K562 (cell line): Measurements from ENCODE around the gene FCRL6. TPM values are rescaled to one million over a fixed set of nuclear protein-coding genes. Genes with fewer than 3 reads are reported as not detected.

Source experiments
- ATAC-seq: fragments of 200-7000 bp; cut with Tn5 transposase; 3 replicates; pipeline ENCODE4 v1.9.1; 2020; ENCODE audit warnings: moderate library complexity
- Bru-seq: library from RNA; stranded (reverse); fragments of 400-500 nt; gene quantifications from one replicate; lab custom pipeline; 2021; lab: Mats Ljungman, UMichigan
- BruChase-seq, 2 experiments: library from RNA; stranded (reverse); fragments of 400-500 nt; gene quantifications; one replicate each; lab custom pipeline; 2021; lab: Mats Ljungman, UMichigan
- BruUV-seq: library from RNA; stranded (reverse); fragments of 400-500 nt; replicated peaks from 2 replicates; lab custom pipeline; 2021; lab: Mats Ljungman, UMichigan
- CTCF ChIA-PET: fragments of 300-600 bp; formaldehyde crosslinking; extraction: SDS; loops from one replicate; lab custom pipeline; 2021; ENCODE audit warnings: low intra/inter-chr PET ratio; lab: Yijun Ruan, JAX
- POLR2A ChIA-PET: fragments of 300-600, 350-650 bp; sonication (Branson Sonifier 250); formaldehyde crosslinking; extraction: SDS; loops from one replicate; lab custom pipeline; 2021; ENCODE audit warnings: antibody characterized with exemption, inconsistent platforms; lab: Yijun Ruan, JAX
- DNase-seq, 4 experiments: peaks; one replicate each; pipeline versions ENCODE4 v3.0.0 to v3.0.0-alpha.2; 2011 to 2018; ENCODE audit warnings: low spot score in 3 of 4, mixed read lengths in 3 of 4; ENCODE audit errors: extremely low read depth in 1 of 4
- FAIRE-seq: peaks from 2 replicates; lab custom pipeline; 2011; peaks lifted over from hg19 to GRCh38; lab: Jason Lieb, UNC
- H2AFZ ChIP-seq: 2 replicates; pipeline ENCODE4 v1.6.0; 2011; ENCODE audit warnings: low read depth, low read length, control low read depth, inconsistent platforms
- H3K27ac ChIP-seq: fragments of 200-600 bp; 3 replicates; pipeline ENCODE4 v1.8.0; 2011; ENCODE audit warnings: low read depth, mild to moderate bottlenecking, control low read depth, inconsistent platforms, low read length, moderate library complexity, mixed read lengths; ENCODE audit errors: extremely low read depth
- H3K27me3 ChIP-seq, 2 experiments: fragments of 300-600 bp in 1 of 2; 2 replicates in 1 of 2; 3 replicates in 1 of 2; pipeline versions ENCODE4 v1.6.0 to v1.8.0; 2011; ENCODE audit warnings: inconsistent platforms in 2 of 2, low read length in 2 of 2, mild to moderate bottlenecking in 1 of 2, mixed read lengths in 1 of 2, moderate library complexity in 1 of 2; ENCODE audit not compliant: control insufficient read depth in 2 of 2, insufficient read depth in 2 of 2
- H3K36me3 ChIP-seq: fragments of 300-600 bp; 3 replicates; pipeline ENCODE4 v1.8.0; 2011; ENCODE audit warnings: mild to moderate bottlenecking, low read length, inconsistent platforms; ENCODE audit not compliant: control insufficient read depth, insufficient read depth
- H3K4me1 ChIP-seq, 2 experiments: fragments of 200-600 bp in 1 of 2; replicated peaks in 1 of 2; 2 replicates in 1 of 2; 3 replicates in 1 of 2; pipeline versions ENCODE4 v1.5.1 to v1.8.0; 2011; ENCODE audit warnings: inconsistent platforms in 2 of 2, low read length in 2 of 2, mild to moderate bottlenecking in 1 of 2, mixed read lengths in 1 of 2, moderate library complexity in 1 of 2; ENCODE audit not compliant: control insufficient read depth in 2 of 2, insufficient read depth in 2 of 2
- H3K4me2 ChIP-seq: 2 replicates; pipeline ENCODE4 v1.6.1; 2011; ENCODE audit warnings: low read length, control low read depth, inconsistent platforms, mixed read lengths; ENCODE audit not compliant: insufficient read depth
- H3K4me3 ChIP-seq: fragments of 200-600 bp; sonication (generic), shearing (Covaris generic); 2 replicates; pipeline ENCODE4 v1.5.1; 2016; ENCODE audit warnings: control low read depth, inconsistent platforms
- H3K79me2 ChIP-seq: fragments of 200-600 bp; 3 replicates; pipeline ENCODE4 v1.8.0; 2011; ENCODE audit warnings: low read length, inconsistent platforms; ENCODE audit not compliant: control insufficient read depth, insufficient read depth
- H3K9ac ChIP-seq, 2 experiments: 2 replicates each; pipeline versions ENCODE4 v1.6.0 to v1.6.1; 2011; ENCODE audit warnings: low read depth in 2 of 2, low read length in 2 of 2, control low read depth in 1 of 2, inconsistent platforms in 1 of 2, mild to moderate bottlenecking in 1 of 2, mixed read lengths in 1 of 2; ENCODE audit not compliant: insufficient read depth in 1 of 2
- H3K9me1 ChIP-seq: one replicate; pipeline ENCODE4 v1.6.0; 2011; ENCODE audit warnings: inconsistent platforms, mild to moderate bottlenecking, low read length, moderate library complexity; ENCODE audit not compliant: control insufficient read depth, insufficient read depth
- H3K9me3 ChIP-seq: replicated peaks from 2 replicates; pipeline ENCODE4 v1.5.1; 2011; ENCODE audit warnings: low read depth, low read length, inconsistent platforms; ENCODE audit not compliant: control insufficient read depth, insufficient read depth
- H4K20me1 ChIP-seq: replicated peaks from 2 replicates; pipeline ENCODE4 v1.6.1; 2011; ENCODE audit warnings: low read length, inconsistent platforms, mixed read lengths; ENCODE audit not compliant: control insufficient read depth, insufficient read depth
- BRCA1 ChIP-seq, 2 experiments: fragments of 450-650 bp in 1 of 2; sonication (generic) in 1 of 2; formaldehyde crosslinking in 1 of 2; IDR thresholded peaks; 2 replicates each; pipeline versions ENCODE4 v1.5.0 to v1.6.1; 2017 to 2020; ENCODE audit warnings: mild to moderate bottlenecking in 1 of 2, missing genetic modification reagents in 1 of 2
- DDX20 ChIP-seq: fragments of 450-650 bp; IDR thresholded peaks from 2 replicates; pipeline ENCODE4 v1.6.1; 2016; ENCODE audit warnings: missing genetic modification characterization, low read depth, mild to moderate bottlenecking, missing compliant biosample characterization, moderate library complexity
- GTF2A2 ChIP-seq: IDR thresholded peaks from 2 replicates; pipeline ENCODE4 v1.6.1; 2016; ENCODE audit warnings: mild to moderate bottlenecking, missing genetic modification characterization, missing compliant biosample characterization
- HDAC6 ChIP-seq: IDR thresholded peaks from 2 replicates; pipeline ENCODE4 v1.6.1; 2012; ENCODE audit warnings: low read depth, mild to moderate bottlenecking, control low read depth, inconsistent platforms, low read length, moderate library complexity
- HOMEZ ChIP-seq: fragments of 250-450 bp; sonication (Bioruptor Pico); IDR thresholded peaks from 2 replicates; pipeline ENCODE4 v1.4.0; 2020; ENCODE audit warnings: mild to moderate bottlenecking, moderate library complexity
- IRF1 ChIP-seq: sonication (generic); formaldehyde crosslinking; IDR thresholded peaks from 2 replicates; pipeline ENCODE4 v1.8.0; 2022; ENCODE audit warnings: missing genetic modification reagents, mild to moderate bottlenecking, borderline replicate concordance
- MIER1 ChIP-seq: fragments of 450-650 bp; IDR thresholded peaks from 2 replicates; pipeline ENCODE4 v1.6.1; 2016; ENCODE audit warnings: antibody characterized with exemption, mild to moderate bottlenecking, low read depth
- RAD51 ChIP-seq: fragments of 450-650 bp; IDR thresholded peaks from 2 replicates; pipeline ENCODE4 v1.7.1; 2016; ENCODE audit warnings: low read depth, mild to moderate bottlenecking, borderline replicate concordance
- SLC30A9 ChIP-seq: fragments of 250-450 bp; sonication (Bioruptor Pico); IDR thresholded peaks from 2 replicates; pipeline ENCODE4 v1.8.0; 2022; ENCODE audit warnings: mild to moderate bottlenecking, moderate library complexity
- TCF3 ChIP-seq: sonication (generic); formaldehyde crosslinking; IDR thresholded peaks from 2 replicates; pipeline ENCODE4 v1.4.0; 2020; ENCODE audit warnings: mild to moderate bottlenecking, missing genetic modification reagents
- ZFP30 ChIP-seq: fragments of 250-450 bp; sonication (Bioruptor Pico); IDR thresholded peaks from 2 replicates; pipeline ENCODE4 v1.8.0; 2022; ENCODE audit warnings: moderate library complexity, mild to moderate bottlenecking, inconsistent platforms, borderline replicate concordance
- ZNF395 ChIP-seq: fragments of 200-800 bp; sonication (Bioruptor generic); IDR thresholded peaks from 2 replicates; pipeline ENCODE4 v1.6.1; 2017; ENCODE audit warnings: missing genetic modification characterization, missing compliant biosample characterization
- ZNF644 ChIP-seq: fragments of 200-800 bp; sonication (Bioruptor generic); IDR thresholded peaks from 2 replicates; pipeline ENCODE4 v1.6.1; 2016; ENCODE audit warnings: low read depth, missing genetic modification characterization, missing compliant biosample characterization
- ZNF77 ChIP-seq: fragments of 250-450 bp; sonication (Bioruptor Pico); IDR thresholded peaks from 2 replicates; pipeline ENCODE4 v1.5.0; 2020
- ZNF79 ChIP-seq: fragments of 250-450 bp; sonication (Bioruptor Pico); IDR thresholded peaks from 2 replicates; pipeline ENCODE4 v1.4.0; 2020; ENCODE audit warnings: low read depth, mild to moderate bottlenecking, moderate library complexity
- ZNF830 ChIP-seq: fragments of 250-450 bp; sonication (Bioruptor Pico); IDR thresholded peaks from 2 replicates; pipeline ENCODE4 v1.5.0; 2021; ENCODE audit warnings: mild to moderate bottlenecking
- WGBS: fragments of 100-300 bp; shearing (Covaris generic); methylation state at CpG from one replicate; pipeline ENCODE4 v1.1.6; 2016; ENCODE audit warnings: low coverage, mixed read lengths; ENCODE audit not compliant: insufficient coverage; ENCODE audit errors: missing lambda C conversion rate; 5-methylcytosine and 5-hydroxymethylcytosine counted together
- in situ Hi-C: fragments of 300-500 bp; cut with MboI; formaldehyde crosslinking; loops from 4 replicates; pipeline ENCODE4 v1.15.0; 2018; ENCODE audit warnings: inconsistent platforms, mixed read lengths
- intact Hi-C: fragments of 100-400 bp; cut with micrococcal nuclease; formaldehyde crosslinking; loops from 2 replicates; pipeline ENCODE4 v1.14.2; 2022
- long read RNA-seq, 3 experiments: library from polyadenylated mRNA in 2 of 3; library from RNA in 1 of 3; unstranded in 2 of 3; stranded (forward) in 1 of 3; transcript quantifications; one replicate each; pipeline ENCODE4 v2.0.0, GENCODE V29; 2019 to 2022
- polyA minus RNA-seq, 3 experiments: library from RNA; depleted of rRNA, polyadenylated mRNA; stranded (reverse); fragments of >200 nt; gene quantifications; 2 replicates each; pipeline ENCODE4 v1.2.3, GENCODE V29; 2011
- polyA plus RNA-seq, 8 experiments: library from polyadenylated mRNA; depleted of rRNA in 4 of 8; stranded (reverse) in 5 of 8; unstranded in 3 of 8; fragments of >200 nt; fragmentation: Nextera tagmentation in 2 of 8; fragmentation: Illumina TruSeq in 1 of 8; extraction: Ambion mirVana in 2 of 8; extraction: Trizol in 1 of 8; gene quantifications; 2 replicates each; pipeline versions ENCODE4 v1.2.1 to v1.2.3, GENCODE V29; 2011 to 2014; ENCODE audit warnings: inconsistent platforms in 1 of 8, missing spikeins in 1 of 8
- total RNA-seq, 7 experiments: library from RNA; depleted of rRNA in 6 of 7; stranded (reverse); fragments of >200 nt in 6 of 7; fragmentation: Illumina TruSeq in 2 of 7; extraction: Trizol in 2 of 7; gene quantifications; 2 replicates each; pipeline versions ENCODE4 v1.2.1 to v1.2.3, GENCODE V29; 2011 to 2021; ENCODE audit warnings: low replicate concordance in 1 of 7

Gene FCRL6
- total RNA-seq (2011; cell fraction: chromatin; rRNA removed; ENCODE audit: low replicate concordance), result not detected in 2 replicates
- not detected in 2 replicates for total RNA-seq (2011; cell fraction: nucleolus; rRNA removed)
- not detected in 2 replicates for total RNA-seq (2011; cell fraction: nucleoplasm; rRNA removed)
- total RNA-seq (2014; rRNA removed) (not detected in 2 replicates), total RNA-seq (2014; rRNA removed; fragmentation: Illumina TruSeq; extraction: Trizol) (not detected in 2 replicates), total RNA-seq (2015; rRNA removed; fragmentation: Illumina TruSeq; extraction: Trizol) (not detected in 2 replicates), total RNA-seq (2021) (not detected in 2 replicates), polyA plus RNA-seq (2011; rRNA removed) (not detected in 2 replicates), polyA plus RNA-seq (2014; fragmentation: Illumina TruSeq; extraction: Trizol) (not detected in 2 replicates), polyA plus RNA-seq (2014; fragmentation: Nextera tagmentation; extraction: Ambion mirVana) (not detected), polyA plus RNA-seq (2014; rRNA removed) (not detected in 2 replicates), polyA minus RNA-seq (2011; rRNA and poly(A)+ RNA removed) (not detected in 2 replicates), Bru-seq, nascent RNA (percentile 6 among the genes with signal in this experiment), BruChase-seq, experiment 1, labeled RNA remaining after a 2-hour chase (not detected), BruChase-seq, experiment 2, labeled RNA remaining after a 6-hour chase (not detected)
- polyA plus RNA-seq (2011; cell fraction: cytosol; rRNA removed), result not detected in 2 replicates
- polyA plus RNA-seq (2011; cell fraction: nucleus; rRNA removed), result not detected in 2 replicates
- polyA plus RNA-seq (2012), result not detected in 2 replicates
- not detected in 2 replicates for polyA minus RNA-seq (2011; cell fraction: cytosol; rRNA and poly(A)+ RNA removed)
- polyA minus RNA-seq (2011; cell fraction: nucleus; rRNA and poly(A)+ RNA removed), result not detected in 2 replicates
- long read RNA-seq, experiment 1, result 0 reads
- long read RNA-seq, experiment 2, result 0 reads
- long read RNA-seq, experiment 3, result 0 reads

- Histone ChIP-seq H3K4me3 (no peak within 1 kb of the TSS), H3K27ac (no peak within 1 kb of the TSS), H3K4me1 (no peaks in the 10 kb centered on the region), H3K36me3 (no peaks in the 10 kb centered on the region), H4K20me1 (peaks cover 3% of the 10 kb centered on the region; the same call in 1 of the 2 replicates), H3K9me3 (no peaks in the 10 kb centered on the region), H3K27me3 (peaks cover 27 to 32% of the 10 kb centered on the region in 2 experiments), H3K4me2 (no peak within 1 kb of the TSS), H3K79me2 (no peaks in the 10 kb centered on the region), H2AFZ (no peak within 1 kb of the TSS), H3K9me1 (no peaks in the 10 kb centered on the region), H3K9ac (no peak within 1 kb of the TSS)
- intact Hi-C loops, result no loop called here
- DNase-seq, result no peak
- BruUV-seq, result no TSS peak
- FAIRE-seq, result no peak
- in situ Hi-C loops, result no loop called here
- CTCF ChIA-PET, result interaction anchor here (0.7 kb wide), 1 partner anchor 206 kb away, joined by 3 read pairs; no protein-coding TSS in a partner anchor
- 0% methylated on average over 8 of the region's 8 CpGs for WGBS
- ATAC-seq, result no peak
- POLR2A ChIA-PET, result interaction anchor here (1.1 kb wide), 1 partner anchor 29 kb away, joined by 4 read pairs; no protein-coding TSS in a partner anchor
- TF ChIP-seq ZNF644 (tag) (no peak), MIER1 (no peak), IRF1 (CRISPR knock-in tag) (no peak), ZNF79 (CRISPR knock-in tag) (no peak), BRCA1 (IDR thresholded peaks at IDR 0.05) (no peak), BRCA1 (CRISPR knock-in tag; IDR thresholded peaks at IDR 0.05) (no peak), DDX20 (tag) (no peak), HDAC6 (no peak), TCF3 (CRISPR knock-in tag) (no peak), RAD51 (no peak), HOMEZ (no peak), ZNF395 (CRISPR knock-in tag) (no peak), GTF2A2 (no peak), ZNF830 (CRISPR knock-in tag) (no peak), SLC30A9 (CRISPR knock-in tag) (no peak), ZNF77 (CRISPR knock-in tag) (no peak), ZFP30 (CRISPR knock-in tag) (no peak)
Observed at GRCh38 chr1:159802111-159802510, at the start of gene FCRL6. Gene FCRL6, plus strand, starts transcription at chr1:159802360. Its CDS starts 65 bp downstream, at chr1:159802425.
